Measurements from ENCODE around the gene UBE2G2.

The UBE2G2 gene, protein sequence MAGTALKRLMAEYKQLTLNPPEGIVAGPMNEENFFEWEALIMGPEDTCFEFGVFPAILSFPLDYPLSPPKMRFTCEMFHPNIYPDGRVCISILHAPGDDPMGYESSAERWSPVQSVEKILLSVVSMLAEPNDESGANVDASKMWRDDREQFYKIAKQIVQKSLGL

GRCh38 chr21:44801468-44802395, at the start of gene UBE2G2:
UBE2G2 (minus strand) TSS chr21:44801820; CDS start chr21:44801748, 72 bp downstream.
- FAIRE-seq = no peak

GRCh38 chr21:44850905-44851657, 49.5 kb upstream of the UBE2G2 start:
- FAIRE-seq = no peak

- no peak for FAIRE-seq
Observed at GRCh38 chr21:44850208-44850800, 48.7 kb upstream of the UBE2G2 start.

DNA sequence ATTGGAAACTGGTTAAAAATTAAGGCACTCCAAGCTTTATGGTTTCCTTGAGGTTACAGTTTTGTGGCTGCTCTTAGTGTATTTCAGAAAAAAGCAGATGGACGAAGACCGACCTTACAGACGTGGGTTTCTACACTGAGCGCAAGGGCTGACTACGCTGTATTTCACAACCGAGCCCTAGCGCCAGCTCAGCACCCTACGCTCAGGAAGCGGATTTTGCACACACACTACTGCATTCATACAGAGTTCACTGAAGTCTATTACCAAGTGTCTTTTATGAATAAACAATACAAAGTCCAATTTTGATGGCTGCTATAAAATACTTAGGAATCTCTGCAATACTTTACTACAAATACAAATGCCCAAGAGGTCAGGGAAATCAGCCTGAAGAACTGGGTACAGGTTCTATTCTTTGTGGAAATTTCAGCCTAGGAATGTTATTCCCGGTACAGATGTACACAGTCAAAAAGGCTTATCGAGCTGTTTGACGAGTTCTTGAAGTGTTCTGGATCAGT, 48.1 kb upstream of the UBE2G2 start:
- FAIRE-seq = no peak

GRCh38 chr21:44848821-44849521, 47.4 kb upstream of the UBE2G2 start:
- FAIRE-seq = no peak

DNA sequence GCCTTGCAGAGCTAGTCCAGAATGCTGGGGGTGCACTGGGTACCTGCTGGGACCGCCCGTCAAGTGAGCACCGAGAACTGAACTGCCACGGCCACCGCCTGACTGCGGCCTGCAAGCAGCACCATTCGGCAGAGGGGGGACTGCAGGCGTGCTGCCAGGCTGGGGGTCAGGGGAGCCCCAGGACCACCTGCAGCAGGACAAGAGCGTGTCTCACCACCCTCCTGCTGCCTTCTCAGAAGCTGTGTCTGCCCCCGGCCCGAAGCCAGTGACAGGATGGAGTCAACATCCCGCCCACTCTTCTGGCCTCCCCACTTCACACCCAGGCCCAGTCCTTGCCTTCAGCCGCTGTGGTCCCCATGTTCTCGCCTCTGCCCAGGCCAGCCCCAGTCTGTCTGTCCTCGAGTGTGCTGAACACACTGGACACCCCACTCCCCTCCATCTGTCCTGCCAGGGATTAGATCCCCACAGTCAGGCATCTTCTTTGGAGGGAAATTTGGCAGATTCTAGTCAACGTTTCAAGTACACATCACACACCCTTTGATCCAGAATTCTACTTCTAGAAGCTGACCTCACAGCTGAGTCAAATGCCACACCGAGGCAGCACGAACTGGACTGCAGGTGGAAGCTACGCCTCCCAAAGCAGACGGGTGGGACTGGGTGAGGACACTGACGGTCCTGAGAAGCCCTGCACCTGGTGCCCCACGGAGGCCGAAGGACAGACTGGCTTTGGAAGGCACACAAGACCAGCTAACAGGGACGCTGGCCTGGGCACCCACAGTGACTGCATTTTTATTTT, 45.8 kb upstream of the UBE2G2 start:
- no peak for FAIRE-seq

DNA sequence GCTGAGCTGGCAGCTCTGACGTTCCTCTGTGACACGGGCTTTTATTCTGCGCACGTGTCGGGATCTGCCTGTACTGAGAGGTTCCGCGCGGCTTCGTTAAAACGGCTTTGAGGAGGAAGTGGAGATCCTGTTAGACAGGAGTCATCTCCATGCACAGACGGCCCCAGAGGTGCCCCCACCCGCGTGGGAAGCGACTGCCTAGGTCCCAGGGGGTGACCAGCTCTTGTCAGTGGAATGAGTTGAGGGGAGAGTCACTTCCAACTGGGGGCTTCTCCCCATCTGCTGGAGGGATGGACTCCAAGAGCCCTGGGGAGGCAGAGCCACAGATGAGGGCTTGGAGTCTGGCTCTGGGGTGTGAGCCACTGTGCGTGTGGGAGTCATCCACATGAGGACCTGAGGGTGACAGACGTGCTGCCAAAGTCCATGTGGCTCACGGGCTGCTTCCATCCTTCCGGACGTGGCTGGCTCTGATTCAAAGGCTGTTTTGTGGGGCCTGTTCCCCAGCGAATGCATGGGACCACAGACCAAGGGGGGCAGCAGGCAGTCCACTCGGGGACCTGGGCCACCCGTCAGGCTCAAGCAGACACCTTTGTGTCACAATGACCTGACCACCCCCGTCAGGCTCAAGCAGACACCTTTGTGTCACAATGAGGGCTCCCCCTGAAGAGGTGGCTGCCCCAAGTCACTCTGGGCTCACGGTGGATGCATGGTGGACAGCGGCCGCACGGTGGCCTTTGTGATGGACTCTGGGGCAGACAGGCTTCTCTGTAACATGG, 45.1 kb upstream of the UBE2G2 start:
- FAIRE-seq = no peak

- no peak for FAIRE-seq
Observed at GRCh38 chr21:44846224-44846484, 44.5 kb upstream of the UBE2G2 start.

GRCh38 chr21:44845418-44846223, 44.0 kb upstream of the UBE2G2 start:
- no peak for FAIRE-seq

DNA sequence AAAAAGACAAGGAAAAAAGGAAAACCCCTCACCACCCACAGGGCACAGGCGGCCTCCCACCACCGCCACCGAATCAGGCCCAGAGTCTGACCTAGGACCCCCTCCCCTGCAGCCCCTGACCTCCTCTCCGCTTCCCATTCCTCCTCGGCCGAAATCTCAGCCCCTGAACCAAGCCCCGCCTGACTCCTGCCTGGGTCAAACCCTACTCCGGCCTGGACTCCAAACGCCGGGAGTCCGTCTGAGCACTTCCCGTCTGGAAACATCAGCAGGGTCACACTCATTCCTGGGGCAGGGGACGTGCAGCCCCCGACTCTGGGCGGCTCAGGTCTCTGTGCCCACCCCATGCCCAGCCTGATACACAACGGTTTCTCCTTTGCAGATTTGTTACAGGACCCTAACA, 42.6 kb upstream of the UBE2G2 start:
- no peak for FAIRE-seq

DNA sequence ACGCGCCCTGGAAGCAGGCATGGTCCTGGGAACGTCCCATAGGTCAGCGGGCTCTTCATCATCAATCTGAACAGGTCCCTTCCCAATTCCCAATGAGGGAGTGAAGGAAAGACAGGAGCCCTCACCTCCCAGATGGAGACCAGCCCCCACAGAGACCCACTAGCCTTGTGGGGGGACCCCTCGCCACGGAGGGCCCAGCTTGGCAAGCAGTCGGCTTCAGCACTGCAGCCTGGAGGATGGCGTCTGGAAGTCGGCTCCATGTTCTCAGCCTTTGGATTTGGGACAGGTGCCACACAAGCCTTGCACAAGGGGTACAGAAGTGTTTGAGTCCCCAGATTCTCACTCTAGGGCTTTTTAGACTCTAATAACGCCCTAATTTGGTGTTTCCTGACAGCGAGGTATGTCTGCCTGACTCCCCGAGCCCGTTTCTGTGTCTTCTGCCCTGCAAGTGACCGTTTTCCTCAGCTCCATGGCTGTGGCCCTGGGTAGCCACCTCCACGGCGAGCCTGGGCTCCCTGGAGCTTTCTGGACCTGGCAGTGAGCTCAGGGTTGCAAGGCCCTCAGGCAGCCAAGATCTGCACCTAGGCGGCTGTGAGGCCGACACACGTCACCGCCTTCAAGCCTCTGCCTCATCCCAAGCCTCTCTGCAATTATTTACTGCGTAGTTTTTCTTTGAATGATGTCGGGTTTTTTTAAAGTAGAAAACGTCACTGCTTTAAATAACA, 41.3 kb upstream of the UBE2G2 start:
- FAIRE-seq = no peak

- FAIRE-seq = no peak
Observed at GRCh38 chr21:44842087-44842486, 40.5 kb upstream of the UBE2G2 start.

- FAIRE-seq = no peak
Observed at GRCh38 chr21:44840771-44841170, 39.2 kb upstream of the UBE2G2 start.

GRCh38 chr21:44838951-44839350, 37.3 kb upstream of the UBE2G2 start:
- no peak for FAIRE-seq

- FAIRE-seq = no peak
Observed at GRCh38 chr21:44838039-44838895, 36.6 kb upstream of the UBE2G2 start.

GRCh38 chr21:44837537-44837936, 35.9 kb upstream of the UBE2G2 start:
- no peak for FAIRE-seq

- no peak for FAIRE-seq
Observed at GRCh38 chr21:44836666-44837471, 35.2 kb upstream of the UBE2G2 start.

GRCh38 chr21:44836349-44836665, 34.7 kb upstream of the UBE2G2 start:
- no peak for FAIRE-seq

Measured in islet of Langerhans (tissue), 1 donor.